GM19043 (cell line): ENCODE data around the gene CA5B.
"Not testable (repeated sequence)": the region's sequence is repeated elsewhere in the genome, so short reads cannot be mapped to it uniquely, and the experiment has no call there.

Experiments used
- ATAC-seq: cut with Tn5 transposase; IDR thresholded peaks from one replicate; pipeline ENCODE4 v1.9.1; 2021; ENCODE audit warnings: low read depth; ENCODE audit not compliant: unreplicated experiment

The CA5B gene

DNA sequence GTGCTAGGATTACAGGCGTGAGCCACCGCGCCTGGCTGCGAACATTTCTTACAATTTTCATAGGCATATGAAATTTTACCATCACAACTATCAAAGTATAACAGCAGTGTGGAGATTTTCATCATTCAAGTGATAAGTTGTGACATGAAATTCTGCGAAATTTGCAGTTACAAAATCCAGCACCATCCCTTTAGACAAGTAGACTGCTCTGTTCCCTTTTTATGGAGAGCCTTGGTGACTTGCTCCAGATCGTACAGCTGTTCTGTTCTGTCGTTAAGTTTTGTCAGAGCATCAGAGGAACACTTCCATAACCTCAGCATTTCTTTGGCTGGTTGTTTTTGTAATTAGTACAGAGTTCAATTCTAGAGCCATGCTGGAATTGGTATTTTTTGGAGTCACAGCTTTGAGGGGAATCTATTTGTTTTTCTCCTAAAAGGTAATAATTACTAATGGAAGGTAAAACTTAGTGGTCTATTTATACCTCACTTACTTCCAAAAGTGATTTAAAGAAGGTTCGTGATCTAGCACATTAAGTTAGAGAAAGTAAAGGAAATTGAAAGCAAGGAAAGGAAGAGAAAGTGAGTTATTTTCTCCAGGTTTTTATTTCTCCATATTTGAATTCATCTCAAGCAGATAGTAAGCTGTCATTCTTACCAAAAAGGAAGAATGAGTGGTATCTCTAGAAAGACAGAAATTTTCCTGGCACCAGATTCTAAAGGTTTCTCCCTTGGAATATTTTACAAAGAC, 74.3 kb downstream of the CA5B start:
- no peak for ATAC-seq

DNA sequence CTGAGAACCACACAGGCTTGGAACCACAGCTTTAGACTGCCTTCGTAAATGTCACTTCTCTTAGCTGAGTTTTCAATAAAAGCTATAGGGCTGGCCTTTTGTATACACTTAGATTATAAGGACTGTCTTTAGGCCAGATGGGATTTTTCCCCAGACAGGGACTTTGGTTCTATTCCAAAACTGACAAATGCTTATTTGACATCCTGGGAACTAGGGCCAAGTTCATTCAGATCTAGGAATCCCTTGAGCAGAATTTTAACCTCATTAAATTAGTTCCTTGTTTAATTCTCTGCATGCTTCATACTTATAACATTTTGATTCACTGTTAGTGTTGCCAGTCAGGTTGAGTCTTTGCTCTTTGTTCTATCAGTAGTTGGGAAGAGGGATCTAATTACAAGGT, 75.3 kb downstream of the CA5B start:
- no peak for ATAC-seq

DNA sequence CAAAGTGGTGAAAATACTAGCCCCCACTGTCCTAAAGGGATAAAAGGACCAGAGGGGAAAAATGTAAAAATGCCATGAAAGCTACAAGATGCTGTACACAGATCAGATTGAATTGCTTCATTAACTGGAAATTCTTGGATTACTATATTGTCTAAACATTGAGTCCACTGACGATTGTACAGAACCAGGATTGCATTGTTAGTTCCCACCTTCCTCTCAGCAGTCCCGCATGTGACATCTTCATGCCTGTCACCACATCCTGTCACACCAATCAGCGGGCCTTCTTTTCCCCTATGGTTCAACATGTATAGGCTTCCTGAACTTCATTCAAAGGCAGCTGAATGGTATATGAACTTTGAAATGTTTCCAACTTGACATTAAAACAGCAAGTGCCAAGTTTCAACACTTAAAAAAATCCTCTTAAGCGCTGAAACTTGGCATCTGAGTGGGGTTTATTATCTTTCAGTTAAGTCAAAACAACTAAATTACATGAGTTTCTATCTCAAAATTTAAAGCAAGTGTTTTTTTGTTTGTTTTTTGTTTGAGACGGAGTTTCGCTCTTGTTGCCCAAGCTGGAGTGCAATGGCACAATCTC, 76.8 kb downstream of the CA5B start:
- ATAC-seq, result no peak

DNA sequence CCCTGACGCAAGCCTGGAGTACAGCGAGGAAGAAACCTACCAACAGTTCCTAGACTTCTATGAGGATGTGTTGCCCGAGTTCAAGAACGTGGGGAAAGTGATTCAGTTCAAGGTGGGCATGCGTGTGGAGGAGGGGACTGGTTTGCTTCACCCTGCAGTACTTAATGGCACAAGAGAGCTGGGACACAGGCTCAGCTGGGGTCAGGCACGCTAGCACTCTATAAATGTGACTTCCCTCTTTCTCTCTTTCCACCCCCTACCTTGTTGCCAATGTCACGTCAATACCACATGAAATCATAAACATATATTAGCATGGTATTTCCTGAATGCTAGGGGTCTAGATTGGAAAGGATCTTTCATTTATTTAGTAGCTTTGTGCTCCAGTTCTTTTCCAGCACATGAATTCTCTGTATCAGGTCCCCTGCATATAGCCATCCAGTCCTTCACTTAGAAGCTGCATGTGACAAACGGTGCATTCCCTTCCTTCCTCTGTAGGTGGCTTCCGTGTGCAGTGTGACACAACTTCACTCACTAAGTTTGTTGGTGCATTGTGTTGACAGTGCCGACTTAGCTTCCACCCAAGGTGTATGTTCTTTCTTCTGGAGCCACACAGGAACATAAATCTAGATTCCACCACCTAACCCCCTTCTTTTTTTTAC, 77.8 kb downstream of the CA5B start:
- ATAC-seq, result peak; percentile 68

DNA sequence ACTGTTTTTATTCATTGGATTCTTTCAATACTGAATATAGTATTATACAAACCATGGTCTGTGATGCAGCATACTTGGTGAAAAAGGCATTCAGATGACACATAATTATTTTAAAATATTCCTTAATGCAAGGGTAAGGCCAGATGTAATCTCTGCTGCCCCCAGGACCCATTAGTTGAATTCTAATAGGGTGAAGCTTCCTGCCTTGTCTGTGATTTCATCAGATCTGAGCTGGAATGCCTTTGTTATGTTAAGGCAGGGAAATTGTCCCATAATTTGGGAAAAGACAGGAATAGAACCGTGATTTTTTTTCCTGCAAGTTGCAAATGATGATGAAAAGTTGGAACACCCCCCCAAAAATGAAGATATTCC, 78.4 kb downstream of the CA5B start:
- ATAC-seq, result no peak

DNA sequence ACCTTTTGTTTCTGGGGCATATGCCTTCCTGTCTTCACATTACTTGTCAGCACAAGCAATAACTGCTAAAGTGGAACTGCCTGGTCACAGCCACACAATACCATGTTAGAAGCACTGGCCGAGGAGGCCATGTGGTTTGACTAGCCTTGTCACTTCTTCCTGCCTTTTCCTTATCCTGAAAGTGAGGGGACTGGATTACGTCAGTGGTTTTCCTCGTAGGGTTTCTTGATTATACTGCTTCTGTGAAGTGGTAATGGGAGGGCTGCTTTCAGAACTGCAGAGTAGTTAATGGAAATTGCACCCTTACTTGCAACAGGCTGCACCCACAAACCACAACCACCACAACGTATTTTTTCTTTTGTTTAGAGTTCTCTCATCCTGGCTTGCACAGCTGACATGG, 78.8 kb downstream of the CA5B start:
- no peak for ATAC-seq

DNA sequence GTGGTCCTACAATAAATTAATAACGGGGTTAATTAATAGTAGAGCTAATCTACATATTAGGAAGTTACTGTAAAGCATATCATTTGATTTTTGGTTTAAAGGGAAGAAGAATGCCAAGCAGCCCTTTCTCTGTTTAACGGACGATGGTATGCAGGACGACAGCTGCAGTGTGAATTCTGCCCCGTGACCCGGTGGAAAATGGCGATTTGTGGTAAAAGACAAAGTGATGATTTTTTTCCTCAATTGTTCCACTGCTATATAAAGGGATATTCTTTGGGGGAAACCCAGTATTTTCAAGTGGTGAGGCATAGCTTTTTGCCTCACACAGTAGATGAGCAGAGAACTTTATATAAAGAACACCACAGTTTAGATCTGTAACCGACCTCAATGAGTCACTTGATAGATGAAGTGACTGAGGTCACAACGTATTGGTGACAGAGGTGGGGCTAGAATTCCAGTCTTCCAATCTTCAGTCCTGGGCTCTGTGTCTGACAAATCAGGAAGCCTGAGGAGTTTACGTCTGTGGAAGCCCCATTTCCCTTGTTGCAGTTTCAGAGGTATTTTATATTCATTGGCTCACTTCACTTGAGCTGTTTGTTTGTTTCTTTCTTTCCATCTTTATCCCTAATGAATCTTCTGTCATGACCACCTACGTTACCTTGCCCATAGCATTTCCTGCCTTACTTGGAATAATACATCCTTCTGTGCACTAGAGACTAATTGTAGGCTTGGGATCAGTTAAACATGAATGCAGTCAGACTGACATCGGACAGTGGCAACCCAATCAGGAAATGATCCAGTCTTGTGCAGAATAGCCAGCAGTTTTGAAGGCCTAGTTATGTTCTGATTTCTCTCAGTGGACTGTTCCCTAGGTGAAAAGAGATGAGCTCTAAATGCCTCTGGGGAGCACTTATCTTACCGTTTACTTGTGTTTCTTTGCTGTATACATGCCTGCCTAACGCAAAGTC, 82.3 kb downstream of the CA5B start:
- no peak for ATAC-seq

DNA sequence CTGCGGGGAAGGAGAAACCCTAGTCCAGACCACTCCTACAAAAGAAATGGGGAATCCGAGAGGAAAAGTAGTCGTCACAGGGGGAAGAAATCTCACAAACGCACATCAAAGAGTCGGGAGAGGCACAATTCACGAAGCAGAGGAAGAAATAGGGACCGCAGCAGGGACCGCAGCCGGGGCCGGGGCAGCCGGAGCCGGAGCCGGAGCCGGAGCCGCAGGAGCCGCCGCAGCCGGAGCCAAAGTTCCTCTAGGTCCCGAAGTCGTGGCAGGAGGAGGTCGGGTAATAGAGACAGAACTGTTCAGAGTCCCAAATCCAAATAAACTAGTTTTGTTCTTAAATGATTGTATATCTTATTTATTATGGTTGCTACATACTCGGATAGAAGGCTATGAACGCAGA, 84.9 kb downstream of the CA5B start:
- ATAC-seq, result no peak

DNA sequence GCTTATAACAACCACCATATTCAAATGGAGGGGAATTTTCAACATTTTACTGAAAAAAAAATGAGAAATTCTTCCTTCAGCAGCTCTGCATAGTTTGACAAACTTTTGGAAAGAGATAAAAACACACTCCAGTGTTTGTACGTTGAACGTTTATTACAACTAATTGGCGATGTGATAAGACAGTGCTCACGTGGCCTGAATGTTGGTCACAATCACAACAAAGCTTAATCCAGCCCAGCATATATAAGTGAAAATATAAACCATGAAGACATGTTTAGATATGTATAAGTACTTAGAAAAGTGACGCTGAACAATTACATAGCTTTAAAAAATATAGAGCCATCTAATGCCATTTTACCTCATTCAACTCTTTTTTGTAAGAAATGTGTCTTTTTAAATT, 87.9 kb downstream of the CA5B start:
- no peak for ATAC-seq

DNA sequence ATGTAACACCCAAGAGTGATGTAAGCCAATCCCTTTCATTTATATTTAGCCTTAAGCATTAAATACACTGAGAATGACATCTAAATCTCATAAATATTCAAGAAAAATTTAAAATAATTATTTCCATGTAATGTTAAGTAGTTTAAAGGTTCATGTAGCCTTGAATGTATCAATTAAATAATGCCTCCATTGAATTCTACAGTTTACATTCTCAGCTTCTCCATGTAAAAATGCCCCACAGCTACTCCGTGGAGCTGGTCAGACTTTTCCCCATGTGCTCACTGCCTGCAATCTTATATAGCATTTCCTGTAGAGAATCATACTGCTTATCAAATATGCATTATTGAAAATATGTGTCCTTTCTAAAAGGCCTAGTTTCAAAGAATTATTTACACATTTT, 91.1 kb downstream of the CA5B start:
- ATAC-seq, result no peak

DNA sequence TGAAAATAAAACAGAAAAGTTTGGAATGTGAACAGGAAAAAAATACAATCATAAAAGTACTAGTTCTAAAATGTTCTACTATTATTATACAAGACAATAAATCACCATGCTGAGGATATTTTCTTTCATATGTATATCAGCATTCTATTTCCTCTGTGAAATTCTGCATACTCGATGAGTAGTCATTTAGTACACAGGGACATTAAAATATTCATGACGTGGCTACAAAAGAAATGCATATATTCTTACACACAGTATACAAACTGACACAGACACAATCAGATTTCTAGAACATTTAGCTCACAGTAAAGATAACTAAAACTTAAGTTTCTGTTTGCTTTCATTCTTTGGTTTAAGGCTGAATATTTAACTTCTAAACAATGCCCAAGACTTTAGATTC, 93.3 kb downstream of the CA5B start:
- not testable (repeated sequence) for ATAC-seq

DNA sequence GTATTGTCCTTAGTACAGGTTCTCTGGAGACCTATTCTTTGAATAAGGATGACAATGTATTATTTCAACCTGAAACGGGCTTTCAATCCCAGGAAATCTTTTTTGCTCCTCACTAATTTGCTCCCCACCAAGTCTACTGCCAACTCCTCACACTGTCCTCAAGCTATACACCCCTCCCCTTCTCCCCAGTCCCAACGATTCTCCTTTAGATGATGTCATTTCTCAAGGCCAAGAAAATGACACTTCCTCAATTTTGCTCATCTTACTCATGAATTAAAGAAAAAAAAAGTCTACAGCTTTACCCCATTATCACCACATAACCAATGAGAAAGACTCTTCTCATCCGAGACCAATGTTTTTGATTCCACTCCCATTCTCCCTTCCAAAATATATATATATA, 96.0 kb downstream of the CA5B start:
- no peak for ATAC-seq

DNA sequence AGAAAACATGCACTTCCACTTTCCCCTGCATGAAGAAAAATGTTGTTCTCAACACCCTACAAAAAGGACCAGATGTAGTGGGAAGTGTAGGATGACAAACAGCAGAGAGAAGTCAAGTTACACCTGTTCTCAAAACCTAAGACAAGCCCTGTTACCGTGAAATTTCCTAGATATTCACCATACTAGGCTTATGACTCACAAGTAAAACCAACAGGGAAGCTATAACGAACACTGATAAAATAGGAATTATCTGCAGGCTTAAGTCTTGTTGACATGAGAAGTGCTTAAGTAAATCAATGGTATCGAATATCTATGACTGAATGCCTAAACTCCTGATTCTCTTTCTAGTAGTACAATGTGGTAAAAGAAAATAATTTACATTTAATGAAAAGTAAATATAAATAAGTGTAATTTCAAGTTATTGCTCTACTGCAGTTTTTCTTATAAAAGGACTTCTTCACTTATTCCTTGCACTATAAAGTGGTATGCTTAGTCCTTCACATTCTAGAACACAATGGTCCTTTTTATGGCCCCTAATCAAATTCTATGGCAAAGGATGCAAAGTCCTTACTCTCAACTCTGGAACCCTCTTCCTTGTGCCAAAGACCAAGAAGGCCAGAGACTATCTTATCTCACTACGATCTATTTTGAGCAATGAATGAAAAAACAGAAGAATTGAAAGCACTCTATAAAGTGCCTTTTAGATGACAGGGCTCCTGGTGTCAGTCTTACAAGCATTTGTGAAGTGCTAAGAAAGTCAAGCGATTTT, 96.9 kb downstream of the CA5B start:
- ATAC-seq, result no peak
